Mucosa of stomach (tissue), 1 donor: Measurements from ENCODE around the gene ZNF296.
A peak's percentile ranks its signal among the peaks of the same experiment; 100 is the strongest.

Experiments used
- H3K27me3 ChIP-seq: one replicate; pipeline ENCODE4 v1.7.0; 2013; ENCODE audit warnings: mild to moderate bottlenecking, low read length; ENCODE audit not compliant: control insufficient read depth, insufficient read depth
- H3K36me3 ChIP-seq: one replicate; pipeline ENCODE4 v1.7.0; 2013; ENCODE audit warnings: low read length; ENCODE audit not compliant: control insufficient read depth, insufficient read depth
- H3K4me1 ChIP-seq: one replicate; pipeline ENCODE4 v1.7.0; 2013; ENCODE audit warnings: mild to moderate bottlenecking, low read length; ENCODE audit not compliant: control insufficient read depth, insufficient read depth
- H3K4me3 ChIP-seq: one replicate; pipeline ENCODE4 v1.7.0; 2013; ENCODE audit warnings: low read length
- H3K9ac ChIP-seq: one replicate; pipeline ENCODE4 v1.7.0; 2013; ENCODE audit warnings: mild to moderate bottlenecking, low read length, moderate library complexity
- H3K9me3 ChIP-seq: one replicate; pipeline ENCODE4 v1.7.0; 2013; ENCODE audit warnings: mild to moderate bottlenecking, low read length, moderate library complexity; ENCODE audit not compliant: control insufficient read depth
- donor health status: Pancreatic carcinoma.

ZNF296 gene

DNA sequence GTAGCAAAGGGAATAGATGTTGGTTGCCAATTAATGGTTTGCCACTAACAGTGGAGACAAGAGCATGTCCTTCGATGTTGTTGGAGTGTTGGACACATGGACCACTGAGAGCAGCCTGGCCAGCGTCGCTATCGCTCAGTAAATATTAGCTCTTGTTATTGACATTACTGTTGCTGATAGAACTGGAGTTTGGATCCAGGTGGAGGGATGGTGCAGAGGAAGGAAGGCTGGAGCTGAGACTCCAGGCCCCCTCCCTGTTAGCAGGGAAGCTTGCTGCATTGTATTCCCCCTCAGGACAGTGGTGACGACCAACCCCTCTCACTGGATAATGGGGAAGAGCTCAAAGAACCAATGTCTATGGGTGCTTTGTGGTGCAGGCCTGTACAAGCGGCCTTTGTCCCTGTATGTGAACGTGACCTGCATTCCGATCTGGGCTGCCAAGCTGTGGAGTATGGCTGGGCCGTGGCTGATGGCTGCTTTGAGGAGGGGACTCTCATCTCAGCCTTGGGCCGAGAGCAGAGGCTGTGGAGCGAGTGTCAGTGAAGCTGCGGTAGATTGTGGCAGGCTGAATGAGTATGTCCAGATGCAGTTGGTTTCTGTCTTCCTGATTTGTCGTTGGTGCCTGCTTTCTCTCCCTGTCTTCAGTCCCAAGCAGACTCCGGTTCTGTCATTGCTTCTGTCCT is 30.5 kb downstream of the ZNF296 start:
- Histone ChIP-seq H3K9ac (peak overlapping the region; percentile 51), H3K9me3 (no peaks in the 10 kb centered on the region), H3K36me3 (no peaks in the 10 kb centered on the region), H3K27me3 (no peaks in the 10 kb centered on the region), H3K4me1 (peaks cover 69% of the 10 kb centered on the region), H3K4me3 (peak overlapping the region; percentile 7)

DNA sequence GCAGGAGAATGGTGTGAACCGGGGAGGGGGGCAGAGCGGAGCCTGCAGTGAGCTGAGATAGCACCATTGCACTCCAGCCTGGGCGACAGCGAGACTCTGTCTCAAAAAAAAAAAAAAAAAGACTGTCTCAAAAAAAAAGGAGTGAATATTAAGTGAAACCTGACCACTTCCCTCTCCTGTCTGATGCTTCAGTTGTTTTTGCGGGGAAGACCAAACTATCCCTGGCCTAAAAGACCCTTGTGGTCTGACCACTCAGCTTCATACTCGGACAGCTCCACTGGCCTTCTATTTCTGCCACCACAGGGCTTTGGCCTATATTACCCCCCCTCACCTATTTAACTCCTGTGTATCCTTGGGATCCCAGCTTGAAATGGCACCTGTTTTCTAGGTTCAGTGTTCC is 35.2 kb downstream of the ZNF296 start:
- no peaks in the 10 kb centered on the region for H3K9me3 ChIP-seq
- H3K27me3 ChIP-seq = no peaks in the 10 kb centered on the region
- H3K4me1 ChIP-seq = peaks cover 53% of the 10 kb centered on the region
- no peak overlapping the region for H3K4me3 ChIP-seq
- peaks cover 8% of the 10 kb centered on the region for H3K36me3 ChIP-seq
- H3K9ac ChIP-seq = peak overlapping the region; percentile 45

DNA sequence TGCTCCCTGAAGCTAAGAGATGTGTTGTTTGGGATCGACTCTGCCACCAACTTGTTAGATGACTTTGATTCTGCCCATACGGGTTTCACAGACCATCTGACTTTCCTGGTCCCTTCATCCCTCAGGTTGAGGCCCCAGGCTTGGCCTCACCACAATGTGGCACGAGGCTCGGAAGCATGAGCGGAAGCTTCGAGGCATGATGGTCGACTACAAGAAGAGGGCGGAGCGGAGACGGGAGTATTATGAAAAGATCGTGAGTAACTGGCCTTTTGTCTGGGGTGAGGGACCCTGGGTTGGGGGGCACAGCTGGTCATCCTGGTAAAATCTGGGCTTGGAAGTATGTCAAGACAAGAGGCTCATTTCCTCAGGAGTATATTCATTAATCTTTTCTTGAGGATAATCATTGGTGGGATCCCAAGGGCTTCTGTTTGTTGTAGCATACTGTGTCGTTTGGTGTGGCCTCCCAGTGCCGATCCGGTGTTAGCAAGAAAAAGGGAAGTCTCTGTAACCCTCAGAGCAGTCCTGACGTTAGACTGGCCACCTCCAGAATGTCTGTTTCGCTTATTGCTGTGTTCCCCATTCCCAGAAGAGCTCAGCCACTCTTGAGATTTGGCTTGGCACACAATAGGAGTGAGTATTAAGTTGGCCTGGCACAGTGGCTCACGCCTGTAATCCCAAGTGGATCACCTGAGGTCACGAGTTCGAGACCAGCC is 36.1 kb downstream of the ZNF296 start:
- Histone ChIP-seq H3K4me1 (peaks cover 44% of the 10 kb centered on the region), H3K36me3 (peaks cover 8% of the 10 kb centered on the region), H3K9ac (peak overlapping the region; percentile 97), H3K4me3 (peak overlapping the region; percentile 74), H3K27me3 (no peaks in the 10 kb centered on the region), H3K9me3 (no peaks in the 10 kb centered on the region)

DNA sequence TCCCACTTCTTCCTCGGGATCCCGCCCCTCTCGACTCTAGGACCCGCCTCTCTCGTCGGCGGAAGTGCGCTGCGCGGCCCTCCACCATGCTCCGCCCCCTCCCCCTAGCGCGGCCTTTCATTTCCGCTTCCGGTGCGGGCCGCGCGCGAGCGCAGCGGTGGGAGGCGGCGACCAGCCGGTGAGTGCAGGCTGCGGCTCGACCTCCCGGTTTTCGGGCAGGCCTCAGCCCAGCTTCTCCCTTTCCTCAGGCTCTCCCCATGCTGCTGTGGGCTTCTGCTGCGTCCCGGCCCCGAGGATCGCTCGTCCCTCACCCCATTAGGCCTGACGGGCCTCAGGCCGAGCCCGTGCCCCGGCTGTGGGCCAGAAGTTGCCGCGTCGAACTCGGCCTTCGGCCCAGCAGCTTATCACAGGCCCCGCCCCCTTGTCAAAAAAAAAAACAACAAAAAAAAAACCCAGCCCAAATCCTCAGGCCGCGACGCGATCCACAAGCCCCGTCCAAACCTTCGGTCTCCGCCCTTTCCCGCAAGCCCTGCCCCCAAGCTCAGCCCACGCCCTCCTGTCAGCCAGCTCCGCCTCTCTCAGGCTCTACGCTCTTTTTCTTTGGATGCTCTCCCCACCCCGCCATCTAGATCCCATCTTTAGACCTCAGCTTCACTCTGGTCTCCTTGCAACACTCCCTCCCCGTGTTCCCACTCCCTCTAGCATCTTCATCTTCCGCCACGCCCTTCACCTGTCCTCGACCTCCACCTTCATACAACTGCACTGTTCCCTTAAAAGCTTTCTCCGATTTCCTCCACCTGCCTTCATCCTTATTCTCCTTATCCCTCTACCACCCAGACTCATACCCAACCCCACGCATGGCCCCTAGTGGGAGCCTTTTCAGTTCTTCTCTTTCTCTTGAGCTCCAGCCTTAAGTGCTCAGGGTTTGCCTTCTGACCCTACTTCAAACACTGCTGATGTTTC is 37.1 kb downstream of the ZNF296 start, which contains the start of gene CLASRP:
CLASRP (plus strand) TSS at position 115 of the 963 bp plus-strand sequence. CDS start 1,168 bp downstream, outside the sequence.
- Histone ChIP-seq H3K9ac (peak within 1 kb of the TSS; percentile 97), H3K36me3 (peaks cover 8% of the 10 kb centered on the region), H3K4me1 (peaks cover 34% of the 10 kb centered on the region), H3K27me3 (no peaks in the 10 kb centered on the region), H3K4me3 (peak within 1 kb of the TSS; percentile 74), H3K9me3 (no peaks in the 10 kb centered on the region)

DNA sequence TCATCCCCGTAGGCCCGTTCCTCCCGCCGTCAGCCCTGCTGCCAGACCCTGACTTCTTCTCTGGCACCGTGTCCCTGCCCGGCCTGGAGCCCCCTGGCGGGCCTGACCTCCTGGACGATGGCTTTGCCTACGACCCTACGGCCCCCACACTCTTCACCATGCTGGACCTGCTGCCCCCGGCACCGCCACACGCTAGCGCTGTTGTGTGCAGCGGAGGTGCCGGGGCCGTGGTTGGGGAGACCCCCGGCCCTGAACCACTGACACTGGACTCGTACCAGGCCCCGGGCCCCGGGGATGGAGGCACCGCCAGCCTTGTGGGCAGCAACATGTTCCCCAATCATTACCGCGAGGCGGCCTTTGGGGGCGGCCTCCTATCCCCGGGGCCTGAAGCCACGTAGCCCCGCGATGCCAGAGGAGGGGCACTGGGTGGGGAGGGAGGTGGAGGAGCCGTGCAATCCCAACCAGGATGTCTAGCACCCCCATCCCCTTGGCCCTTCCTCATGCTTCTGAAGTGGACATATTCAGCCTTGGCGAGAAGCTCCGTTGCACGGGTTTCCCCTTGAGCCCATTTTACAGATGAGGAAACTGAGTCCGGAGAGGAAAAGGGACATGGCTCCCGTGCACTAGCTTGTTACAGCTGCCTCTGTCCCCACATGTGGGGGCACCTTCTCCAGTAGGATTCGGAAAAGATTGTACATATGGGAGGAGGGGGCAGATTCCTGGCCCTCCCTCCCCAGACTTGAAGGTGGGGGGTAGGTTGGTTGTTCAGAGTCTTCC is 38.7 kb downstream of the ZNF296 start:
- Histone ChIP-seq H3K27me3 (no peaks in the 10 kb centered on the region), H3K36me3 (peaks cover 12% of the 10 kb centered on the region), H3K9ac (no peak overlapping the region), H3K4me3 (no peak overlapping the region), H3K9me3 (no peaks in the 10 kb centered on the region), H3K4me1 (peaks cover 25% of the 10 kb centered on the region)

DNA sequence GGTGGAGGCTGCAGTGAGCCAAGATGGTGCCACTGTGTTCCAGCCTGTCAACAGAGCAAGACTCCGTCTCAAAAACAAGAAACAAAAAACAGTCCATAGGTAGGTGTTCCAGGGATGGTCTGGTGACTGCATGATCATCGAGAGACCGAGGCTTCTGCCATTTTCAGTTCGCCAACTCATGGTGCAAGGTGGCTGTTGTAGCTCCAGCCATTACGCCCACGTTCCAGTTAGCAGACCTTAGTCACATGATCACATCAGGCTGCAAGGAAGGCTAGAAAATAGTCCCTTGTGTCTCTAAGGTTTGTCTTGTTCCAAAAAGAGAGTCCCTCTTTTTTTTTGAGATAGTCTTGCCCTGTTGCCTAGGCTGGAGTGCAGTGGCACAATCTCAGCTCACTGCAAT is 40.5 kb downstream of the ZNF296 start:
- Histone ChIP-seq H3K9ac (no peak overlapping the region), H3K4me1 (peaks cover 14% of the 10 kb centered on the region), H3K36me3 (peaks cover 12% of the 10 kb centered on the region), H3K4me3 (no peak overlapping the region), H3K27me3 (no peaks in the 10 kb centered on the region), H3K9me3 (no peaks in the 10 kb centered on the region)

DNA sequence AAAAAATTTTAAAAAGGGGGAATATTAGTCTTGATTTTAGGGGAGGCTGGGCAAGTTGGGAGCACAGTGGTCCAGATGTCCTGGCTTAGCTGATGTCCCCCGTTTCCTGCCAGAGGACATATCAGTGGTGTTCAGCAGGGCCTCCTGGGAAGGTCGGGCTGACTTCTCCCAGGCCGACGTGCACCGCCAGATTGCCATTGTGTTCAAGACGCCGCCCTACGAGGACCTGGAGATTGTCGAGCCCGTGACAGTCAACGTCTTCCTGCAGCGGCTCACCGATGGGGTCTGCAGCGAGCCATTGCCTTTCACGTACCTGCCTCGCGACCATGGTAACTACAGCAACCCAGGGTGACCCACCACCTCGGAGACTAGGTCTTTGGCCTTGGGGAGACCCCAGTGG is 43.9 kb downstream of the ZNF296 start:
- no peak overlapping the region for H3K9ac ChIP-seq
- H3K36me3 ChIP-seq = peaks cover 4% of the 10 kb centered on the region
- H3K4me1 ChIP-seq = no peaks in the 10 kb centered on the region

DNA sequence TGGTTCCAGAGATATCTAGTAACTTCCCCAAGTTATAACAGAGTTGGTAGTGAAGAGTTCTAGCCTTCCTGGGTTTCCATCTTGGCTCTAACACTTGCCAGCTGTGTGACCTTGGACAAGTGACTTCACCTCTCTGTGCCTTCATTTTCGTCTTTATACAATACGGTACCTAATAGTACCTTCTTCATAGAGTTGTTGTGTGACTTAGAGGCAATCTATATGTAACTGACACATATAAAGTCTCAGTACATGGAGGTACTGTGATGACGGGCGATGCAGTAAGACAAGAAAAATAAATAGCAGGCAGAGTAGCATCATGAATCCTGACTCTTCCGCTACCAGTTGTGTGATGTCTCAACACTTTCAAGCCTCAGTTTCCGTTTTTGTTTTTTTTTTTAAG is 45.5 kb downstream of the ZNF296 start:
- H3K4me3 ChIP-seq = no peak overlapping the region
- H3K36me3 ChIP-seq = peaks cover 4% of the 10 kb centered on the region
- H3K9ac ChIP-seq = no peak overlapping the region
- H3K9me3 ChIP-seq = no peaks in the 10 kb centered on the region
- no peaks in the 10 kb centered on the region for H3K27me3 ChIP-seq
- H3K4me1 ChIP-seq = no peaks in the 10 kb centered on the region

More for the DNA sequence above, 43.9 kb downstream of the ZNF296 start:
- no peaks in the 10 kb centered on the region for H3K27me3 ChIP-seq
- H3K4me3 ChIP-seq = no peak overlapping the region
- no peaks in the 10 kb centered on the region for H3K9me3 ChIP-seq

DNA sequence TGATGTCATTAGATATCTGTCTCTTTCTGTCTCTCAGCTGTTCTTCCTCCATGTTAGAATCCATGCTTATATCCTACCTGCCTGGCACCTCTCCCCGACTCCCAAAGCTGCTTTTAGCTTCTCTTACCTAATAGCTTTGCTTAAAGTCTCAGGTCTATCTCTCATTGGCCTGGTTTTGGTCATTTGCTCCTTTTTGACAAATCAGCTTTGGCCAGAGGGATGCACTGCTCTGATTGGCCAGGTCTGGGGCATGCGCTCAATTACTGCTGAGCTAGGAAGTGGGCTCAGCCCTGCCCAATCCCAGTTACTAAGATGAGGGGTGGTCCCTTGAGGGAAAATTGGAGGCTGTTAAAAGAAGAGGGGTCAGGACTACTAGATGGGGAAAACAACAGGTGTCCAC is 48.9 kb downstream of the ZNF296 start:
- H3K9ac ChIP-seq = no peak overlapping the region
- H3K4me3 ChIP-seq = no peak overlapping the region
- no peaks in the 10 kb centered on the region for H3K27me3 ChIP-seq
- no peaks in the 10 kb centered on the region for H3K36me3 ChIP-seq
- H3K9me3 ChIP-seq = no peaks in the 10 kb centered on the region
- H3K4me1 ChIP-seq = no peaks in the 10 kb centered on the region

DNA sequence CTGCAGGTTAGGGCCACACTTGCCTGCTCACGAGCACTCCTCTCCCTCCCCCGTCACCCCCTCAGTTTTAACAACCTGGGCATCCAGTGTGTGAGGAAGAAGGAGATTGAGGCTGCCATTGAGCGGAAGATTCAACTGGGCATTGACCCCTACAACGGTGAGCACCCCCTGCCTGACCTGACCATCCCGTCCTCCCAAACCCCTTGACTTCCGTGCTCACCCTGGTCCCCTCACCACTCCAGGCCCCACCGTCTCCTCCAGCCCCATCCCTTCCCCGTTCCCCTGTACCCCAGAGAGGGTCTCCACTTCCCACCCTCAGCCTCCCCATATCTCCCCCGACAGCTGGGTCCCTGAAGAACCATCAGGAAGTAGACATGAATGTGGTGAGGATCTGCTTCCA is 51.0 kb downstream of the ZNF296 start:
- Histone ChIP-seq H3K4me3 (no peak overlapping the region), H3K4me1 (no peaks in the 10 kb centered on the region), H3K36me3 (no peaks in the 10 kb centered on the region), H3K27me3 (no peaks in the 10 kb centered on the region), H3K9me3 (no peaks in the 10 kb centered on the region), H3K9ac (no peak overlapping the region)

DNA sequence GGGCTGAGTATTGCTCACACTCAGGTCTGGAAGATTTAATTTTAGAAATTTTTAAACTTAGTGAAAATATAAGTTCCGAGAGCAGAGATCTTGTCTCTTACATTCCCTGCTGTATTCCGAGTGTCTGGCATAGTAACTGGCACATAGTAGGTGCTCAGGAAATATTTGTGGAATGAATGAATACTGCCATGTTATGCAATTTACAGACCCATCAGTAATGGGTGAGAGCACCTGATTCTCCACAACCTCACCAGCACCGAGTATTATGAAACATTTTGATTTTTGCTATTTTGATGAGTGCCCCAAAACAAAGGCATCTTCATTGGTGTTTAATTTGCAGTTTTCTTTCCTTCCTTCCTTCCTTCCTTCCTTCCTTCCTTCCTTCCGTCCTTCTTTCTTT is 53.2 kb downstream of the ZNF296 start:
- no peaks in the 10 kb centered on the region for H3K27me3 ChIP-seq
- no peak overlapping the region for H3K9ac ChIP-seq
- no peak overlapping the region for H3K4me3 ChIP-seq
- no peaks in the 10 kb centered on the region for H3K9me3 ChIP-seq
- no peaks in the 10 kb centered on the region for H3K36me3 ChIP-seq
- H3K4me1 ChIP-seq = no peaks in the 10 kb centered on the region
